ENCODE data around the gene SYCE3.
"Not testable (repeated sequence)": the region's sequence is repeated elsewhere in the genome, so short reads cannot be mapped to it uniquely, and the experiment has no call there.

Gene SYCE3

DNA sequence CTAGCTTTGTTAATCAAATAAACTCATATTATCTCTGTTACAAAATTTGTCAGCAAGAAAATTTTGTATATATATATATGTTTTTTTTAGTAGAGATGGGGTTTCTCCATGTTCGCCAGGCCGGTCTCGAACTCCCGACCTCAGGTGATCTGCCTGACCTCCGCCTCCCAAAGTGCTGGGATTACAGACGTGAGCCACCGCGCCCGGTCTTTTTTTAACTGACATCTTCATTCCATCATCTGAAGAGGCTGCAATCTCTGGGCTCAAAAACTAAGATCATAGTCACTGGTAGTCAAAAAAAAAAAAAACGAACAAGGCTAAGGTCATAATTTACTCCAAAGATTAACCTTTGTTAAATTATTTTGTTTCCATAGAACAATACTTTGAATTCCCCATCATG is 22.3 kb downstream of the SYCE3 start:
- in situ Hi-C loops (cut with HindIII; ENCODE audit: low sequenced_read_pairs), result no loop called here
- TF ChIP-seq, protein P1, sequence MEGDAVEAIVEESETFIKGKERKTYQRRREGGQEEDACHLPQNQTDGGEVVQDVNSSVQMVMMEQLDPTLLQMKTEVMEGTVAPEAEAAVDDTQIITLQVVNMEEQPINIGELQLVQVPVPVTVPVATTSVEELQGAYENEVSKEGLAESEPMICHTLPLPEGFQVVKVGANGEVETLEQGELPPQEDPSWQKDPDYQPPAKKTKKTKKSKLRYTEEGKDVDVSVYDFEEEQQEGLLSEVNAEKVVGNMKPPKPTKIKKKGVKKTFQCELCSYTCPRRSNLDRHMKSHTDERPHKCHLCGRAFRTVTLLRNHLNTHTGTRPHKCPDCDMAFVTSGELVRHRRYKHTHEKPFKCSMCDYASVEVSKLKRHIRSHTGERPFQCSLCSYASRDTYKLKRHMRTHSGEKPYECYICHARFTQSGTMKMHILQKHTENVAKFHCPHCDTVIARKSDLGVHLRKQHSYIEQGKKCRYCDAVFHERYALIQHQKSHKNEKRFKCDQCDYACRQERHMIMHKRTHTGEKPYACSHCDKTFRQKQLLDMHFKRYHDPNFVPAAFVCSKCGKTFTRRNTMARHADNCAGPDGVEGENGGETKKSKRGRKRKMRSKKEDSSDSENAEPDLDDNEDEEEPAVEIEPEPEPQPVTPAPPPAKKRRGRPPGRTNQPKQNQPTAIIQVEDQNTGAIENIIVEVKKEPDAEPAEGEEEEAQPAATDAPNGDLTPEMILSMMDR (IDR thresholded peaks at IDR 0.05; ENCODE audit: low read depth, low read length, missing control alignments), result no peak
- H3K4me3 ChIP-seq (ENCODE audit: low read depth, low read length), result no peak overlapping the region
- no peak for DNase-seq (ENCODE audit: low read depth)

DNA sequence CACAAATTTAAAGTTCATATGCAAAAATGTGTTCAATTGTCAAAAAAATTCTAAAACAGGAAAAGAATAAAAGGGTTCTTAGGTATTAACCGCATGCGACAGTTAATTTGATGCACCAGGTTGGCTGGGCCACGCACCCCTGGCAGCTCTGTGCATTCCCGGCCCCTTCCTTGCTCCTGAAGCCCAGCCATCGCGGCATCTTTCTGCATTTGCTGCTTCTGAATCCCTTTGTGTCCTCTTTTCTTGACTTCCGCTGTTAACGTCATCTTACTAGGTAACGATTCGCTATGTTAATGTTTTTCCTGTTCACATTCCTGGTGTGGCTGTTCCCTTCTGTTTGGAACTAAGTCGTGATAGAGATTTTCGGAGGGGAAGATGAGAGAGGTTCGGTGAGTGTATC is 25.0 kb downstream of the SYCE3 start:
- TF ChIP-seq, protein P1 (IDR thresholded peaks at IDR 0.05; ENCODE audit: low read depth, low read length, missing control alignments), result no peak
- no peak for DNase-seq (ENCODE audit: low read depth)
- in situ Hi-C loops (cut with HindIII; ENCODE audit: low sequenced_read_pairs), result no loop called here
- no peak overlapping the region for H3K4me3 ChIP-seq (ENCODE audit: low read depth, low read length)

DNA sequence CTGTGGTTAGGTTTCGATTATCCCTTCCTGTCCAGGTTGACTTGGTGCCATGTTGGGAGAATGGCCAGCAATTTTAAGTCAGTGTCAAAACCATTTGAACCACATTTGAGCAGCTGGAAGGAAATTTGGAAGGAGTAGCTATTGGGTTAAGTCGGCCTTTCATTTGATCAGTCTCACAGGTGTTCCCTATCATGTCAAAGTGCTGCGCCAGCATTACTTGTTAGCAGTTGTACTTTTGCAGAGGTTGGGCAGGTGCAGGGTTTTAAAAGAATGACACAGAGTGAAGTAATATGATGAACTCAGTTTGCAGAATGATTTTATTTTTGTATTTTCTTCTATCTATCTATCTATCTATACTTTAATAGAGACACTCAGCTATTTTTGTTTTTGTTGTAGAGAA is 26.5 kb downstream of the SYCE3 start:
- H3K4me3 ChIP-seq (ENCODE audit: low read depth, low read length), result no peak overlapping the region
- in situ Hi-C loops (cut with HindIII; ENCODE audit: low sequenced_read_pairs), result no loop called here
- no peak for DNase-seq (ENCODE audit: low read depth)
- TF ChIP-seq, protein P1 (IDR thresholded peaks at IDR 0.05; ENCODE audit: low read depth, low read length, missing control alignments), result no peak

DNA sequence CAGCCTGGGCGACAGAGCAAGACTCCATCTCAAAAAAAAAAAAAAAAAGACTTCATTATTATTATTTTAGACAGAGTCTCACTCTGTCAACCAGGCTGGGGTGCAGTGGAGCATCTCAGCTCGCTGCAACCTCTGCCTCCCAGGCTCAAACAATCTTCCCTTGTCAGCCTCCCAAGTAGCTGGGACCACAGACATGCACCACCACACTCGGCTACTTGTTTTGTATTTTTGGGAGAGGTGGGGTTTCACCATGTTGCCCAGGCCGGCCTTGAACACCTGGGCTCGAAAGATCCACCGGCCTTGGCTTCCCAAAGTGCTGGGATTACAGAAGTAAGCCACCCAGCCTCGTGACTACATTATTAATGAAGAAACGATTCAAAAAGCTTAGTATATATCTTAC is 27.6 kb downstream of the SYCE3 start:
- DNase-seq (ENCODE audit: low read depth), result no peak
- in situ Hi-C loops (cut with HindIII; ENCODE audit: low sequenced_read_pairs), result no loop called here
- TF ChIP-seq, protein P1 (IDR thresholded peaks at IDR 0.05; ENCODE audit: low read depth, low read length, missing control alignments), result no peak
- H3K4me3 ChIP-seq (ENCODE audit: low read depth, low read length), result no peak overlapping the region

DNA sequence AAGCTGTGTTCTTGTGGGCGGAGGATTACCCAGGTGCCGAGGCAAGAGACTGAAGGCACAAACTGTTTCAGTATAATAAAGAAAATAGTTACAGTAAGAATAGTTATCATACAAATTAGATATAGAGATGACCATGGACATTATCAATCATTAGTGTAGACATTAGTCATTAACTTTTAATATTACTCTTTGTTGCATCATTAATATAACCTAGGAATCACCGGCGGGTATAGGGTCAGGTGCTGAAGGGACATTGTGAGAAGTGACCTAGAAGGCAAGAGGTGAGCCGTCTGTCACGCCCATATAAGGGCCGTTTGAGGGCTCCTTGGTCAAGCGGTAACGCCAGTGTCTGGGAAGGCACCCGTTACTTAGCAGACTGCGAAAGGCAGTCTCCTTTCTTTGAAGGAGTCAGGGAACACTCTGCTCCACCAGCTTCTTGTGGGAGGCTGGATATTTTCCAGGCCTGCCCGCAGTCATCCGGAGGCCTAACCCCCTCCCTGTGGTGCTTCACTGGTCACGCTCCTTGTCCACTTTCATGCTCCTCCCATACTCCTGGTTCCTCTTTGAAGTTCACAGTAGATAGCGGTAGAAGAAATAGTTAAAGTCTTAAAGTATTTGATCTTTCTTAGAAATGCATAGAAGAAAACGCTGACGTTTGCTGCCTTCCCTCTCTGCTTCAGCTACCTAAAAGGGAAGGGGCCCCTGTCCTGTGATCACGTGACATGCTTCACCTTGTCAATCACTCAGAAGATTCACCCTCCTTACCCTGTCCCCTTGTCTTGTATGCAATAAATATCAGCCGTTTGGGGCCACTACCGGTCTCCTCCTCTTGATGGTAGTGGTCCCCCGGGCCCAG is 28.6 kb downstream of the SYCE3 start:
- H3K4me3 ChIP-seq (ENCODE audit: low read depth, low read length); in situ Hi-C loops (cut with HindIII; ENCODE audit: low sequenced_read_pairs): not testable (repeated sequence)
- peak; percentile 23 for DNase-seq (ENCODE audit: low read depth)

DNA sequence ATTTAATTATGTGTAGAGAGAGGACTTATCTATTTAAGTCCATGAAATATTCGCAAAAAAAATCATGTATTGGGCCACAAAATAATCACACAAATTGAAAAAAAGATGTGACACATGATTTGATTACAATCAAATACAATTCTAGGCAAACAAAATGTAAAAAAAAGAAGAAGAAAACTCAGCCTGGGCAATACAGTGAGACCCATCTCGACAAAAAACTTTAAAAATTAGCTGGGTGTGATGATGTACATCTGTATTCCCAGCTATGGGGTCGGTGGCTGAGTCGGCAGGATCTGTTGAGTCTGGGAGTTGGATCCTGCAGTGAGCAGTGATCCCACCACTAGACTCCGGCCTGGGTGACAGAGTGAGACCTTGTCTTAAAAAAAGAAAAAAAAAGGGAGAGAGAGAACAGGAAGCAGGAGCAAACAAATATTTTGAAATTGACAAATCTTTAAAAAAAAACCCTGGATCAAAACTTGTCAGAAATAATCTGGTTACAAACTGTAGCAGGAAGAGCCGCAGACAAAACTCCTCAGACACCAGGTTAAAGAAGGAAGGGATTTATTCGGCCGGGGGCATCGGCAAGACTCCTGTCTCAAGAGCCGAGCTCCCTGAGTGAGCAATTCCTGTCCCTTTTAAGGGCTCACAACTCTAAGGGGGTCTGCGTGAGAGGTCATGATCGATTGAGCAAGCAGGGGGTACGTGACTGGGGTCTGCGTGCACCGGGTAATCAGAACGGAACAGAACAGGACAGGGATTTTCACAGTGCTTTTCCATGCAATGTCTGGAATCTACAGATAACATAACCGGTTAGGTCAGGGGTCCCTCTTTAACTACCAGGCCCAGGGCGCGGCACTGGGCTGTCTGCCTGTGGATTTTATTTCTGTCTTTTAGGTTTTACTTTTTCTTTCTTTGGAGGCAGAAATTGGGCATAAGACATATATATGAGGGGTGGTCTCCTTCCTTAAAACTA is 29.6 kb downstream of the SYCE3 start:
- no peak for DNase-seq (ENCODE audit: low read depth)
- no peak overlapping the region for H3K4me3 ChIP-seq (ENCODE audit: low read depth, low read length)
- TF ChIP-seq, protein P1 (IDR thresholded peaks at IDR 0.05; ENCODE audit: low read depth, low read length, missing control alignments), result no peak
- in situ Hi-C loops (cut with HindIII; ENCODE audit: low sequenced_read_pairs), result no loop called here

Measured in astrocyte of the cerebellum (primary cell).